Glomerular visceral epithelial cell (primary cell): ENCODE measurements around the gene VWA7.

Source experiments
- DNase-seq: peaks from one replicate; pipeline ENCODE4 v3.0.0-alpha.2; 2016; ENCODE audit errors: extremely low spot score

VWA7 gene

DNA sequence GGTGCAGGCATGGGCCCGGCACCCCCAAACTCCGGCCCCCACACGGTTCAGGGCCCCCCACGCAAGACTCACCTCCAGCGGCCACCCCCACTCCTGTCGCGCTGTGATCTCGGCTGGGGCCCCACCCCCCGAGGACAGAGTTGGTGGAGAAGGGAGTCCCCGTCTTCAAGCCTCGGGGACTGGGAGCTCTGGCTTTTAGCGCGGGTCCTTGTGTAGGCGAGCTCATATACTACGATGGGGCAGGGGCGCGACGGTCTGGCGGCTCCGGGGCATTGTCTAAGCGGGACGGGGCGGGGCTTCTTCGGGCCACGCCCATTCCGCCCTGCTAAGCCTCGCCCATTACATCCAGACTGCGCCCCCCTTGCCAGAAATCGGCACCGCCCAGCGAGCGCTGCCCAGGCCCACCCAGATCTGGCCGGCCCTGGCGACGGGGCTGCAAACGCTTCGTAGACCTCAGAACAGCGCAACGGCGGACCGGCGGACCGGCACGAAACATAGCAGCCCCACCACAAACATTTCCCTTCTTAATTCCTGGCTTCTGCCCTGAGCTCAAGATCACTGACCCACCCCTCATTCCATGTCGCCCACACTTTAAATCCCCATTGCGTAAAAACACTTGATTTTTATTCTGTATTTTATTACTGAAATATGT, 47.0 kb downstream of the VWA7 start:
- peak; percentile 88 for DNase-seq

DNA sequence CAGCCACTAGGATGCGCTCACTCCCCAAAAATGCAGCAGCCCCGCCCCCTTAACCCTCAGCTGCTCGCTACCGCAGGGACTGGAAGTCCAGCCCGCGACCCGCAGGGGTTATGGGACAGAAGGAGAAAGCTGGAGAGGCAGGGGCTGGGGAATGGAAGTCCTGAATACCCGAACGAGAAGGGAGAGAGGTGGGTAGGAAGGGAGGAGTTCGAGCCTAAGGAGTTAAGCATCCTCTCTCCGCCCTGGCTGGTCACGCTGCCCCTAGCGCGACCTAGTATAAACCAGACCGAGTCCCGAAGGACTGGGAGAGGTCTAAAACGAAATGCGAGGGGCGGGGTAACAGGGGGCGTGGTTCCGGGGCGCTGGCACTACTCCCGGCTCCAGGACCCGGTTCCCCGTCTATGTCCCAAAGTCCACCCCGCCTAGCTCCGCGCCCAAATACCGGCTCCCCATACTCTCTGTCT, 47.6 kb downstream of the VWA7 start:
- DNase-seq, result peak; percentile 88

DNA sequence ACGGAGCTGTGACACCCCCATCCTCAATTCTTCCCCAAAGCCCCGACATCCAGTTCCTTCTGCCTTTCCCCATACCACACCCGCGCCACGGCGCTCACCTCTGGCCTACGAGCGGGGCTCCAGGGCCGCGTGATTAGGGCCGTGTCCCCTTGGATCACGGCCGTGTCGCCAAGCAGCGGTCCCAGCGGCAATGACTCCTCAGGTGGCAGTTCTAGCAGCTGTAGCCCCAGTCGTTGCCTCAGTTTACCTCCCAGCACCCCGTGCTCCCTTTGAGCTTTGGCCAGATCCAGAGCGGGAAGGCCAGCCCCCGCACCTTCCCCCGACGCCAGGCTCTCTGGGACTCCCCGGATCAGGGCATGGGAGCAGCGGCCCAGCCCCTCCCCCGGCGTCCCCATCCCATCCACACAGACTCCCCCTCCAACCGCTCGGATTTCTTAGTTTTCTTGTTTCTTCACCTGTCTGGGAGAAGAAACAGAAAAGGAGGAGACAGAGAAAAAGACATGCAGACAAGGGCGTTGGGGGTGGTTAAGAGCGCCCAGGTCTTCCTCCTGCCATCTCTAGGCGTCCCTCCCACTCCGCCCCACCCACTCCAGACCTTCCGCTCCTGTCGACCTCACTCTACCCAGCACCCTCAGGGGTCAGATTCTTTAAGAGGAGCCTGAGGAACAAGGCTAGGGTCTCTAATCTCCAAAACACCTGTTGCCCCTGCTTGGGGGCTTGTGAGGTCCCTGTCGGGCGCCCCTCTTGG, 48.2 kb downstream of the VWA7 start, which contains the start of gene DDAH2:
TSS of gene DDAH2 (minus strand) at position 533 of the 748 bp plus-strand sequence. CDS start at position 395, 138 bp downstream.
- DNase-seq, result no peak

- no peak for DNase-seq
These were observed 49.1 kb downstream of the VWA7 start for GRCh38 chr6:31727717-31728671.

DNA sequence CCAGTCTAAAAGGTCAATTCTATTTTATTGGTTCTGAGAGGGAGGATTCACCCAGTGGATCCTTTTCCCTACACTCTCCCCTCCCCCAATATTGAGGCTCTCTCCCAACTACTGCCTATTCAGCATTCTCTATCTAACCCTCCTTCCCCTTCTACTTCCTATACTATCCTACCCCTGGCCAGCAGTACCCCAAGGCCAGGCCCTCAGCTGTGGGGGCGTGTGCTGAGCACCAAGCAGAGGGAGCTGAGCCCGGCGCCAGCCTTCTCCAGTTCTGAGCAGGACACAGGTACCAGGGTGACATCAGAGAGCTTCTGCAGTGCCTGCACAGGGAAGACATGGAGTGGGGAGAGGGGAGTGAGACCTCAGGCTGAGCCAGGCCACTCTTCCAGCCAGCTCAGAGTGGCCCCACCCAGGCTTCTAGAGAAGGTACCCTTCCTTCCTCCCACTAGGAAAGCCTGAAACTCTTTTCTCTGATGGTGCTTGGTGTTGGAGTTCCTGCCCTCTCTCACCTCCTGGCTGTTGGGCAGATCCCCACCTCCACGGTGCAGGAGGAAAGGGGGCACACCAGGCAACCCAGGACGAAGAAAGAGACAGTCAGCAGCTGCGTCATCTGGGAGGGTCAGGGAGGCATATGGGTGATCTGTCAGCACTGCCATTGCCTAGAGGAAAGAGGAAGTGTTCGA, 50.0 kb downstream of the VWA7 start:
- DNase-seq, result no peak

DNA sequence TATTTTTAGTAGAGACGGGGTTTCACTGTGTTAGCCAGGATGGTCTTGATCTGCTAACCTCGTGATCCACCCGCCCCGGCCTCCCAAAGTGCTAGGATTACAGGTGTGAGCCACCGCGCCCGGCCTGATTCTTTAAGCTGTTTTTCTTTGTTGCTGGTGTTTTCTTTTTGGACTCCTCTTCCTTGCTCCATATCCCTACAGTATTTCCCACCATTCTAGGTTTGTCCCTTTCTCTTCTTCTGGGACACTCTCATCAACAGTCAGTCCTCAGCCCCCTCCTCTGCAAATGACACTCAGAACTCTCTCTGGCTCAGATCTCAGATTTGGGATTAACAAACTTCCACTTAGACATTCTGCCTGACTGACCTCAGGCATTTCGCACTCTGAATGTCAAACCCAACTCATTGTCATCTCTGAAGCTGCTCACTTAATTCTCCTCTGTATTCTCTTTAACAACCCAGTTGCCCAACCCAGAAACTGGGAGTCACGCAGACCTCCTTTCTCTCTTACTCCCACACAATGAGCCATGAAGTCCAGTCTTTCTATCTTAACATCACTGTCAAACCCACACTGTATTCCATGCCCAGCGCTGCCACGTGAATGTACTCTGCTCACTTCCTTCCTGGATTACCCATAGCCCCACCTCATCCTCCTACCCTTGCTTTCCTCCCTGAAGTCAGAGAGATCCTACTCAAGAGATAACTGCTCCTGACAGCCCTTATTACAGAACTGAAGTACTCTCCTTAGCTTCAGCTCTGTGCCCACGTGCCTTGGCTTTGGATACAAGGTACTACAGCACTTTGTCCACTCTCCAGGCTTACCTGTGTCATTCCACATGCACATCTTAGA, 51.4 kb downstream of the VWA7 start:
- no peak for DNase-seq

GRCh38 chr6:31723980-31724691, 53.0 kb downstream of the VWA7 start:
- DNase-seq, result no peak

- no peak for DNase-seq
These were observed 53.7 kb downstream of the VWA7 start, which contains the start of gene MPIG6B for GRCh38 chr6:31723245-31723979. MPIG6B (plus strand) TSS chr6:31723373; CDS start chr6:31723384, 11 bp downstream.

- no peak for DNase-seq
These were observed 55.0 kb downstream of the VWA7 start for GRCh38 chr6:31722173-31722572.

GRCh38 chr6:31721351-31722020, 55.6 kb downstream of the VWA7 start, which contains the start of gene LY6G6C:
LY6G6C (minus strand) TSS chr6:31721746; CDS start chr6:31721679, 67 bp downstream.
- DNase-seq, result no peak

DNA sequence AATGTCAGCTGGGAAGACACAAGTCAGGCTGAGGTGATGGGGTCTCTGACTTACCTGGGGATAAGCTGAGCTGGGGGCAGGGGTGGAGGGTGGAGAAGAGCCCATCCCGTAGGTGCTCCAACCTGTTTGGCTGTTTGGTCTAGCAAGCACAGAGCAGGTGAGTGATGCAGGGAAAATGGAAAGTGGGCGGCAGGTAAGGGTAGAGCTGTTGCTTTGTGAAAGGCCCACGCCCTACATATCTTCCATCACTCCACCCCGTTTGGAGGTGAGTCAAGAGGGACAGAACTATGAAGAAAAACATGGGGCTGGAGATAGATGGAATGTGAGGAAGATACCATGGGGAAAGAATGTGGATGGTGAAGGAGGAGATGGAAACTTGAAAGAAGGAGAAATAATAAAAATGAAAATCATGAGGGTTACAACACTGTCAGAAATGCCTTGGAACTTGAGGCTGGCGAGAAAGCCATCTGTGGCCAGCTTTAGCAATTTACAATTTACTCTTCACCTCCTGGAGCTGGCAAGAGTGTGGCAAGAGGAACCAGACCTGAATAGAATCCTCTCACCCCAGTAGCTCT, 56.8 kb downstream of the VWA7 start:
- DNase-seq, result no peak

- DNase-seq, result no peak
These were observed 58.1 kb downstream of the VWA7 start for GRCh38 chr6:31719001-31719400.

DNA sequence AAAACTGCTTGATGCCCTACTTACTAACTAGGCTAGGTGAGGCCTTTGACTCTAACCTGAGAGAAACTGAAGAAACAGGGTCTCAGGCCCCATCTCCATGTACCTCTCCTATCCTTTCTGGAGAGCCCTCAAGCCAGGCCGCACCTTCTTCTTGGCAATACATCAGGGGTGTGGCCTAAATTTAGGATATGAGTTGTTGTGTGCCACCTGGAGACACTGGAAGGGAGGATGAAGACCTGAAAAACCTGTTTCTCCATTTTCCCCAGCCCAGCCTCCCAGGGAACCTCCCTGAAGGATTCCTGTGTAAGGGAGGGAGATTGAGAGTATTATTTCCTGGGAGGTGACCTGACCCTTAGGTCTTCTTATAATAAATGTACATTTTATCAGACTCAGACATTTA, 58.9 kb downstream of the VWA7 start:
- DNase-seq, result no peak

- no peak for DNase-seq
These were observed 59.5 kb downstream of the VWA7 start for GRCh38 chr6:31717499-31718222.
